Gastrocnemius medialis (tissue), 4 donors: Measurements from ENCODE around the gene FNDC3A. TPM values are rescaled to one million over a fixed set of nuclear protein-coding genes. Genes with fewer than 3 reads are reported as not detected.
"Not testable (repeated sequence)": the region's sequence is repeated elsewhere in the genome, so short reads cannot be mapped to it uniquely, and the experiment has no call there.

Source experiments
- ATAC-seq, 2 donors: fragments of 150-250 bp; one replicate each; pipeline ENCODE4 v1.9.1; 2016
- DNase-seq, 2 donors: peaks; one replicate each; pipeline ENCODE4 v3.0.0-alpha.2; 2019
- H3K27ac ChIP-seq, 4 donors: fragments of 200-600 bp; sonication (generic); 1 replicate in 1 of 4; 2 replicates in 3 of 4; pipeline ENCODE4 v1.5.1; 2016 to 2018; ENCODE audit warnings: mild to moderate bottlenecking in 2 of 4, moderate library complexity in 1 of 4
- H3K27me3 ChIP-seq, 3 donors: fragments of 200-600 bp; sonication (generic) in 2 of 3; 1 replicate in 1 of 3; 2 replicates in 2 of 3; pipeline versions ENCODE4 v1.5.1 to v1.6.0; 2016 to 2019; ENCODE audit warnings: mild to moderate bottlenecking in 1 of 3, moderate library complexity in 1 of 3
- H3K36me3 ChIP-seq, 2 donors: fragments of 200-600 bp; sonication (generic) in 1 of 2; one replicate each; pipeline ENCODE4 v1.5.1; 2017 to 2018
- H3K4me1 ChIP-seq, 2 donors: fragments of 200-600 bp; sonication (generic) in 1 of 2; one replicate each; pipeline ENCODE4 v1.5.1; 2016 to 2017; ENCODE audit warnings: mild to moderate bottlenecking in 2 of 2
- H3K4me3 ChIP-seq, 4 donors: fragments of 200-600 bp; sonication (generic) in 3 of 4; 1 replicate in 1 of 4; 2 replicates in 3 of 4; pipeline ENCODE4 v1.5.1; 2016 to 2019; ENCODE audit warnings: mild to moderate bottlenecking in 2 of 4
- H3K9me3 ChIP-seq, 3 donors: fragments of 200-600 bp; sonication (generic) in 2 of 3; 1 replicate in 1 of 3; 2 replicates in 2 of 3; pipeline ENCODE4 v1.5.1; 2016 to 2019
- CTCF ChIP-seq, 5 experiments: fragments of 450-650 bp in 3 of 5; fragments of 200-600 bp in 2 of 5; sonication (generic) in 2 of 5; IDR thresholded peaks in 4 of 5; conservative IDR thresholded peaks in 1 of 5; 1 replicate in 4 of 5; 2 replicates in 1 of 5; pipeline ENCODE4 v1.5.1; 2016 to 2019; ENCODE audit warnings: antibody characterized with exemption in 5 of 5, mild to moderate bottlenecking in 3 of 5, moderate library complexity in 3 of 5
- POLR2A ChIP-seq, 2 donors: fragments of 450-650 bp; IDR thresholded peaks; one replicate each; pipeline ENCODE4 v1.6.1; 2017; ENCODE audit warnings: antibody characterized with exemption in 2 of 2, mild to moderate bottlenecking in 2 of 2, moderate library complexity in 2 of 2
- in situ Hi-C, 4 donors: fragments of 200-750 bp; cut with MboI; loops; one replicate each; pipeline versions ENCODE4 v1.15.0 to v1.8.0; 2017; ENCODE audit warnings: low sequenced_read_pairs in 4 of 4
- intact Hi-C: fragments of 100-400 bp; cut with DNase I; formaldehyde crosslinking; loops from one replicate; pipeline ENCODE4 v1.15.1; 2023; ENCODE audit warnings: low total_unique reads
- total RNA-seq, 4 donors: library from RNA; depleted of rRNA; stranded (reverse); fragments of >200 nt; gene quantifications; one replicate each; pipeline versions ENCODE4 v1.1.0 to v1.2.3, GENCODE V29; 2016

Gene FNDC3A
- total RNA-seq, 4 donors from 2014 or later, result 9.6 to 18.3 (median 10.4) TPM

- intact Hi-C loops, result no loop called here
- TF ChIP-seq CTCF (IDR thresholded peaks at IDR 0.05 in 4 of 5, conservative IDR thresholded peaks at IDR 0.05 in 1 of 5) (no peak), POLR2A (IDR thresholded peaks at IDR 0.05) (no peak)
- Histone ChIP-seq H3K27ac (no peak overlapping the region), H3K36me3 (peaks cover 0 to 35% of the 10 kb centered on the region in 2 donors), H3K4me3 (no peak overlapping the region), H3K27me3 (no peaks in the 10 kb centered on the region), H3K4me1 (no peaks in the 10 kb centered on the region), H3K9me3 (no peaks in the 10 kb centered on the region)
- ATAC-seq (no peak), DNase-seq (no peak)
- in situ Hi-C loops, result no loop called here
Measured at GRCh38 chr13:49140910-49141611, 165.3 kb downstream of the FNDC3A start.

- DNase-seq (no peak), ATAC-seq (no peak)
- peaks cover 0 to 7% (median 3%) of the 10 kb centered on the region in 3 donors for H3K9me3 ChIP-seq
- intact Hi-C loops, result no loop called here
- H3K27me3 ChIP-seq, result no peaks in the 10 kb centered on the region
- H3K4me3 ChIP-seq, result no peak overlapping the region
- H3K4me1 ChIP-seq, result no peaks in the 10 kb centered on the region
- peak overlapping the region in 3 of 4 donors; percentile 20 to 47 (median 35) for H3K27ac ChIP-seq
- TF ChIP-seq CTCF (IDR thresholded peaks at IDR 0.05 in 4 of 5, conservative IDR thresholded peaks at IDR 0.05 in 1 of 5) (no peak), POLR2A (IDR thresholded peaks at IDR 0.05) (no peak)
- in situ Hi-C loops, result no loop called here
- H3K36me3 ChIP-seq, result peaks cover 3 to 44% of the 10 kb centered on the region in 2 donors
Measured at GRCh38 chr13:49146950-49147355, 171.2 kb downstream of the FNDC3A start.

- ATAC-seq, result no peak
- Histone ChIP-seq H3K9me3 (peaks cover 0 to 7% (median 3%) of the 10 kb centered on the region in 3 donors), H3K4me1 (no peaks in the 10 kb centered on the region), H3K27me3 (no peaks in the 10 kb centered on the region), H3K27ac (no peak overlapping the region), H3K36me3 (peaks cover 3 to 44% of the 10 kb centered on the region in 2 donors), H3K4me3 (no peak overlapping the region)
- TF ChIP-seq CTCF (IDR thresholded peaks at IDR 0.05 in 4 of 5, conservative IDR thresholded peaks at IDR 0.05 in 1 of 5), result no peak
- no peak for TF ChIP-seq POLR2A (IDR thresholded peaks at IDR 0.05)
- no peak for DNase-seq
- intact Hi-C loops, result no loop called here
- in situ Hi-C loops, result no loop called here
Measured at GRCh38 chr13:49148405-49148804, 172.7 kb downstream of the FNDC3A start.

DNA sequence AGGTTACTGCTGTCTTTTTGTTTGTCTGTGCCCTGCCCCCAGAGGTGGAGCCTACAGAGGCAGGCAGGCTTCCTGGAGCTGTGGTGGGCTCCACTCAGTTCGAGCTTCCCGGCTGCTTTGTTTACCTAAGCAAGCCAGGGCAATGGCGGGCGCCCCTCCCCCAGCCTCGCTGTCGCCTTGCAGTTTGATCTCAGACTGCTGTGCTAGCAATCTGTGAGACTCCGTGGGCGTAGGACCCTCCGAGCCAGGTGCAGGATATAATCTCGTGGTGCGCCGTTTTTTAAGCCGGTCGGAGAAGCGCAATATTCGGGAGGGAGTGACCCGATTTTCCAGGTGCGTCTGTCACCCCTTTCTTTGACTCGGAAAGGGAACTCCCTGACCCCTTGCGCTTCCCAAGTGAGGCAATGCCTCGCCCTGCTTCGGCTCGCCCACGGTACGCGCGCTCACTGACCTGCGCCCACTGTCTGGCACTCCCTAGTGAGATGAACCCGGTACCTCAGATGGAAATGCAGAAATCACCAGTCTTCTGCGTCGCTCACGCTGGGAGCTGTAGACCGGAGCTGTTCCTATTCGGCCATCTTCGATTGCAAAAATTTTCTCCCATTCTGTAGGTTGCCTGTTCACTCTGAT is 182.4 kb downstream of the FNDC3A start:
- H3K9me3 ChIP-seq, intact Hi-C loops, H3K4me1 ChIP-seq, DNase-seq, H3K36me3 ChIP-seq, H3K27me3 ChIP-seq, ATAC-seq, in situ Hi-C loops, H3K4me3 ChIP-seq, H3K27ac ChIP-seq: not testable (repeated sequence)

DNA sequence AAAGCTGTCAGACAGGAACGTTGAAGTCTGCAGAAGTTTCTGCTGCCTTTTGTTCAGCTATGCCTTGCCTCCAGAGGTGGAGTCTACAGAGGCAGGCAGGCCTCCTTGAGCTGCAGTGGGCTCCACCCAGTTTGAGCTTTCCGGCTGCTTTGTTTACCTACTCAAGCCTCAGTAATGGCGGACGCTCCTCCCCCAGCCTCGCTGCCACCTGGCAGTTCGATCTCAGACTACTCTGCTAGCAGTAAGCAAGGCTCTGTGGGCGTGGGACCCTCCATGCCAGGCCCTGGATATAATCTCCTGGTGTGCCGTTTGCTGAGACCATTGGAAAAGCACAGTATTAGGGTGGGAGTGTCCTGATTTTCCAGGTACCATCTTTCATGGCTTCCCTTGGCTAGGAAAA is 187.4 kb downstream of the FNDC3A start:
- intact Hi-C loops, H3K27ac ChIP-seq, ATAC-seq, H3K4me1 ChIP-seq, in situ Hi-C loops, H3K4me3 ChIP-seq, DNase-seq, H3K9me3 ChIP-seq, H3K27me3 ChIP-seq: not testable (repeated sequence)
- peaks cover 0 to 21% of the 10 kb centered on the region in 2 donors for H3K36me3 ChIP-seq
